GM12872 (cell line): ENCODE results near the gene PROSER2.

ENCODE experiments used
- TF ChIP-seq, protein P1 (sequence below): IDR thresholded peaks from 3 replicates; pipeline ENCODE4 v1.5.1; 2011; ENCODE audit warnings: low read depth, mild to moderate bottlenecking, low read length, moderate library complexity; ENCODE audit not compliant: insufficient read depth

Gene PROSER2

DNA sequence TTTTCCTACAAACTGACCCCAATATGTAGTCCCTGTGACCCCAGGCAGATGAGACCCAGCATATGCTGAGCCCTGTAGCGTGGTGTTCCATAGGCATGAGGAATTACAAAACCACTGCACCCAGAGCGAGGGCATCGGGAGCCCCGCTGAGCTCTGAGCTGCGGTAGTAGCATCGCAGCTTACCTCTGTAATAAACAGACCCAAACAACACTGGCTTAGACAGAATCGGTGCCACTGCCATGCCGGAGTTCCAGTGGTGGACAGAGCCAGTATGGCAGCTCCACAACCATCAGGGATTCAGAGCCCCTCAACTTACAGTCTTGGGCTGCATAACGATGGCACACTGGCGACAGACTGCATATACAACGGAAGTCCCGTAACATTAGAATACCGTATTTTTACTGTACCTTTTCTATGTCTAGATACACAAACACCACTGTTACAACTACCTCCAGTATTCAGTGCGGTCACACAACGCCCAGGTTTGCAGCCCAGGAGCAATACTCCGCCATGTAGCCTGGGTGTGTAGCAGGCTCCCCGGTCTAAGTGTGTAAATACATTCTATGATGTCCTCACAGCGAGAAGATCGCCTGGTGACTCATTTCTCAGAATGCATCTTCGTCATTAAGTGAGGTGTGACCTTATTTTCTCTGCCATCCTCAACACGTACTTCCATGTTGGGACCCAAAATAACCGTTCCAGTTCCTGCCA lies 68.8 kb downstream of the PROSER2 start:
- TF ChIP-seq, protein P1, sequence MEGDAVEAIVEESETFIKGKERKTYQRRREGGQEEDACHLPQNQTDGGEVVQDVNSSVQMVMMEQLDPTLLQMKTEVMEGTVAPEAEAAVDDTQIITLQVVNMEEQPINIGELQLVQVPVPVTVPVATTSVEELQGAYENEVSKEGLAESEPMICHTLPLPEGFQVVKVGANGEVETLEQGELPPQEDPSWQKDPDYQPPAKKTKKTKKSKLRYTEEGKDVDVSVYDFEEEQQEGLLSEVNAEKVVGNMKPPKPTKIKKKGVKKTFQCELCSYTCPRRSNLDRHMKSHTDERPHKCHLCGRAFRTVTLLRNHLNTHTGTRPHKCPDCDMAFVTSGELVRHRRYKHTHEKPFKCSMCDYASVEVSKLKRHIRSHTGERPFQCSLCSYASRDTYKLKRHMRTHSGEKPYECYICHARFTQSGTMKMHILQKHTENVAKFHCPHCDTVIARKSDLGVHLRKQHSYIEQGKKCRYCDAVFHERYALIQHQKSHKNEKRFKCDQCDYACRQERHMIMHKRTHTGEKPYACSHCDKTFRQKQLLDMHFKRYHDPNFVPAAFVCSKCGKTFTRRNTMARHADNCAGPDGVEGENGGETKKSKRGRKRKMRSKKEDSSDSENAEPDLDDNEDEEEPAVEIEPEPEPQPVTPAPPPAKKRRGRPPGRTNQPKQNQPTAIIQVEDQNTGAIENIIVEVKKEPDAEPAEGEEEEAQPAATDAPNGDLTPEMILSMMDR: no peak

DNA sequence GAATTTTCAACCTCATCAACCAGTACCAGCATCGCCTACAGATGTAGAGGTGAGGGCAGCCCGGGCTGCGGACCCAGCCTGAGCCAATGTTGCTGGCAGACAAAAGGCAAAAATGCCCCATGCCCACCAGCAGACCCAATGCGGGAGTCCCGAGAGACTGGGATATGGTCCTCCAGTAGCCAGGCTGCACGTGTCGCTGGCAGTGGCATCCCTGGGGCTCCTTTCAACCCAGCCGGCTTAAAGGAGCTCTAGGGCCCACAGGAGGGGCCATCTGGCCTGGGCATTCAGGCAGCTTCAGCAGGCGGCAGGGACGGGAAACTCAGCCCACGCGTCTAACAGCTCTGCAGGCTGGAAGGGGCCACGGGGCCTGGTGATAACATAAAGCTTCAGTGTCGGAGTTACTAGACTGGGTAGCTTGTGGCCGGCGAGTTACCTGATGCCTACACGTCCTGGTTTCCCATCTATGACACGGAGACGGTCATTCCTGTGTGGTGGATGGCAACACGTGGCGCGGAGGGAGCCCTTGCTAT lies 70.7 kb downstream of the PROSER2 start:
- TF ChIP-seq, protein P1: no peak

DNA sequence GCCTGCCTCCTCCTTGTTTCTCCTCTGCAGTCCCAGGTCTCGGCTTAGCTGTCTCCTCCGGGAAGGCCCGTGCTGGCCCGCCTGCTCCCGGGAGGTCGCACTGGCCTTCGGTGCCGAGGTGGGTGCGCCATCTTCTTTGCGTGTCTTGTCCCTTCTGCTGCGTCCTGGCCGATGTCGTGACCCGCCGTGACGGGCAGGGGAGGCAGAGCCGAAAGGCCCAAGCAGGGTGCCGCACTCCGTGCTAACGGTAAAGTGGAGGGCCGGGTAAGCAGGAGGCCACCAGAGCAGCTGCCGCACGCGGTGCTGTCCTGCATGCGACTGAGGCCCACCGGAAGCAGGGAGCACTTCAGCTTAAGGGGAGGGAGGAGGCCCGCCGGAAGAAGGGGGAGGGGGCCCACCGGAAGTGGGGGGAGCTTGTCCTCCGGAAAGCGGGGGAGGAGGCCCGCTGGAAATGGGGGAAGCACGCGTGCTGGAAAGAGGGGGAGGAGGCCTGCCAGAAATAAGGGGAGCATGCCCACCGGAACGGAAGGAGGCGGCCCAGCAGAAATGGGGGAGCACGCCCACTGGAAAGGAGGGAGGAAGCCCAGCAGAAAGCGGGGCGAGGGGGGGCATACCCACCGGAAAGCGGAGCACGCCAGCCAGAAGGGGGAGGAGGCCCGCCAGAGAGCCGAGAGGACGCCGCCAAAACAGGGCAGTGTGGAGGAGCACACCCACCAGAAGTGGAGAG lies 71.4 kb downstream of the PROSER2 start:
- TF ChIP-seq, protein P1: no peak

DNA sequence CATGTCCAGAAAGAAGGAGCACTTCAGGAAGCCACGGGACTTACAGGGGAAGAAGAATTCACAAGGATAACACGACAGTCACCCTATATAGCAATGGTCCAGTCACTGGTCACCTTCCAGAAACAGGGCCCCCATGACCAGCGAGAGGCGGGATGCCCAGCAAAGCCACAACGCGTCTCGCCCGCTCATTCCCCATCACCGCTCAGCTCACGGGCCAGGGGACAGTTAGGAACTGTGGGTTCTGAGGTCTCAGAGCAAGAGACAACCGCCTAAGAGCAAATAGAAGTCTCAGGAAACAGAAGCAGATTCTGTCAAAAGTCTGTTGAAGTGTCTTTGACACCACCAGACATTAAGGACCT lies 71.9 kb downstream of the PROSER2 start:
- TF ChIP-seq, protein P1: no peak

DNA sequence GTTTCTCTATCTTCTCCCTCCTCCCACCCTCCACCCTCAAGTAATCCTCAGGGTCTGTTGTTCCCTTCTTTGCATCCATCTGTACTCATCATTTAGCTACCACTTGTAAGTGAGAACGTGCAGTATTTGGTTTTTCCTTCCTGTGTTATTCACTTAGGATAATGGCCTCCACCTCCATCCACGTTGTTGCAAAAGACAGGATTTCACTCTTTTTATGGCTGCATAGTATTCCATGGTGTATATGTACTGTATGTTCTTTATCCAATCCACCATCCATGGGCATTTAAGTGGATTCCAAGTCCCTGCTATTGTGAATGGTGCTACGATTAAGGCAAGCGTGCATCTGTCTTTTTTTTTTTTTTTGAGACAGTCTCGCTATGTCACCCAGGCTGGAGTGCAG lies 72.4 kb downstream of the PROSER2 start:
- TF ChIP-seq, protein P1: no peak

DNA sequence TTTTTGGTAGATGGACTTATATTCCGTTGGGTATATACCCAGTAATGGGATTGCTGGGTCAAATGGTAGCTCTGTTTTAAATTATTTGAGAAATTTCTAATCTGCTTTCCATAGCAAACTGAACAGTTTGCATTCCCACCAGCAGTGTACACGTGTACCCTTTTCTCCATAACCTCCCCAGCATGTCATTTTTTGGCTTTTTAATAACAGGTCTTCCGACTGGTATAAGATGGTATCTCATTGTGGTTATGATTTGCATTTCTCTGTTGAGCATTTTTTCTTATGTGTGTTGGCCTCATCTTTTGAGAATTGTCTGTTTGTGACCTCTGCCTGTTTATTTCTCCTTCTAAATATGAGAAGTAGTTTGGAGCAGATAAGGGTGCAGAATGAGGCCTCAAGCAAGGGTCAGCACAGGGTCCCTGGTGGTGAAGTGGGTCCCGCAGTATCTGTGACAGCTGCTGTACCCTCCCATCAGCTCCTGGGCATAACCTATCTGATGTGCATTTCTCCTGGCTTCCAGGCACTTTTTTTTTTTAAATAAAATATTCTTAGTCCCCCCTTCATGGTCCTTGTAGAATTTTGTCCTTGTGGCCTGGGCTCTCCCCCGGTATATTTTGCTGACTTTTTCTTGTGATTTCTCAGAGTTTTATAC lies 73.5 kb downstream of the PROSER2 start:
- TF ChIP-seq, protein P1: no peak

DNA sequence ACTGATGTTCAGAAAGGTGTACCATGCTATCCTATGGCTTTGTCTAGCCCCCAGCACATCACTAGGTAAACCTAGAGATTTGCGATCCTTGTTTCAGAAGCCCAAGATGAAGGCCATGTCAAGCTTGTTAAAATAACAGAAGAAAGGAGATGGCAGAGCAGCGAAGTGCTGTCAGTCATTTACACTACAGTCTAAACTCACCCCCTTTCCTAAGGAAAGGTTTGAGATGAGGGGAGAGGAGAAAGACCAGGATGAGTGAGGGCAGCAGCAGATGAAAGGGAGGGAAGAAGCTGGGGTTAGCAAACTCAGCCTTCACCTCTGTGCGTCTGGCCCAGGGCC lies 74.8 kb downstream of the PROSER2 start:
- TF ChIP-seq, protein P1: no peak
